Measurements from ENCODE around the gene BTBD8.

DNA sequence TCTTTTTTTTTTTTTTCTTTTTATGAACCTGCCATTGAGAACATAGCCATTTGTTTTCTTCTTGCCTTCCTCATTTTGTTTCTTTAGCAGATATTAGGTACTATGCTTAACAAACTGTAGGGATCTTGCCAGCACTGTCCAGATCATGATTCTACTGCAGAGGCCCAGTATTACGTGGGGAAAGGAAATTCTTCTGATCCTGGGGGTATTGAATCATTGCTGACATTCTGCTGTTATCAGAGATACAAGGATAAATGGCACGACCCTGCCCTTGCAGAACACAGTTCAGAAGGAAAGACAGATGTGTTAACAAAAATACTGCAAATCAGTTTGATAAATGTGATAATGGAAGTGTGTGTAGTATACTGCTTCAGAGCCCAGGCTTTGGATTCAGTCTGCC lies 56.2 kb downstream of the BTBD8 start:
- TF ChIP-seq POLR2AphosphoS5 (IDR thresholded peaks at IDR 0.05) (no peak), EP300 (IDR thresholded peaks at IDR 0.05) (no peak)
- TF ChIP-seq, protein P1, sequence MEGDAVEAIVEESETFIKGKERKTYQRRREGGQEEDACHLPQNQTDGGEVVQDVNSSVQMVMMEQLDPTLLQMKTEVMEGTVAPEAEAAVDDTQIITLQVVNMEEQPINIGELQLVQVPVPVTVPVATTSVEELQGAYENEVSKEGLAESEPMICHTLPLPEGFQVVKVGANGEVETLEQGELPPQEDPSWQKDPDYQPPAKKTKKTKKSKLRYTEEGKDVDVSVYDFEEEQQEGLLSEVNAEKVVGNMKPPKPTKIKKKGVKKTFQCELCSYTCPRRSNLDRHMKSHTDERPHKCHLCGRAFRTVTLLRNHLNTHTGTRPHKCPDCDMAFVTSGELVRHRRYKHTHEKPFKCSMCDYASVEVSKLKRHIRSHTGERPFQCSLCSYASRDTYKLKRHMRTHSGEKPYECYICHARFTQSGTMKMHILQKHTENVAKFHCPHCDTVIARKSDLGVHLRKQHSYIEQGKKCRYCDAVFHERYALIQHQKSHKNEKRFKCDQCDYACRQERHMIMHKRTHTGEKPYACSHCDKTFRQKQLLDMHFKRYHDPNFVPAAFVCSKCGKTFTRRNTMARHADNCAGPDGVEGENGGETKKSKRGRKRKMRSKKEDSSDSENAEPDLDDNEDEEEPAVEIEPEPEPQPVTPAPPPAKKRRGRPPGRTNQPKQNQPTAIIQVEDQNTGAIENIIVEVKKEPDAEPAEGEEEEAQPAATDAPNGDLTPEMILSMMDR (IDR thresholded peaks at IDR 0.05), result no peak

Measured in suprapubic skin (tissue), 4 donors.